PC-9 (cell line): ENCODE results near the gene STAG2. TPM values are rescaled to one million over a fixed set of nuclear protein-coding genes. Genes with fewer than 3 reads are reported as not detected.

Experiments
- BruUV-seq: library from RNA; stranded (reverse); fragments of 400-500 nt; replicated peaks from 2 replicates; lab custom pipeline; 2021; lab: Mats Ljungman, UMichigan
- CTCF ChIA-PET: fragments of 300-600 bp; sonication (Branson Sonifier 250); formaldehyde crosslinking; loops from one replicate; lab custom pipeline; 2022; ENCODE audit warnings: antibody characterized with exemption; lab: Charles Lee
- POLR2A ChIA-PET: fragments of 300-600 bp; sonication (Branson Sonifier 250); formaldehyde crosslinking; loops from one replicate; lab custom pipeline; 2022; ENCODE audit warnings: antibody characterized with exemption; ENCODE audit not compliant: unreplicated experiment; lab: Charles Lee
- DNase-seq, 2 experiments: peaks; one replicate each; pipeline versions ENCODE4 v3.0.0 to v3.0.0-alpha.2; 2015 to 2022; ENCODE audit warnings: mixed read lengths in 1 of 2
- H2AFZ ChIP-seq: fragments of 200-600 bp; sonication (generic); 2 replicates; pipeline ENCODE4 v1.8.1; 2017; ENCODE audit warnings: antibody characterized with exemption
- H3F3A ChIP-seq: fragments of 200-600 bp; sonication (generic); 2 replicates; pipeline ENCODE4 v1.8.1; 2017; ENCODE audit warnings: antibody characterized with exemption, mild to moderate bottlenecking, low read depth; ENCODE audit not compliant: insufficient read depth
- H3K27ac ChIP-seq: fragments of 200-600 bp; sonication (generic); 2 replicates; pipeline ENCODE4 v1.6.1; 2016; ENCODE audit warnings: mixed run types
- H3K27me3 ChIP-seq: fragments of 200-600 bp; sonication (generic); 2 replicates; pipeline ENCODE4 v1.6.1; 2016; ENCODE audit warnings: low read depth, mixed run types; ENCODE audit not compliant: insufficient read depth
- H3K36me3 ChIP-seq: fragments of 200-600 bp; sonication (generic); 2 replicates; pipeline ENCODE4 v1.6.1; 2016; ENCODE audit warnings: low read depth, mixed run types
- H3K4me1 ChIP-seq: fragments of 200-600 bp; sonication (generic); replicated peaks from 2 replicates; pipeline ENCODE4 v1.6.1; 2016; ENCODE audit warnings: mixed run types; ENCODE audit not compliant: insufficient read depth
- H3K4me2 ChIP-seq: fragments of 200-600 bp; sonication (generic); 2 replicates; pipeline ENCODE4 v1.6.1; 2017; ENCODE audit warnings: mixed run types
- H3K4me3 ChIP-seq: fragments of 200-600 bp; sonication (generic); 2 replicates; pipeline ENCODE4 v1.6.1; 2016; ENCODE audit warnings: mixed run types
- H3K79me2 ChIP-seq: fragments of 200-600 bp; sonication (generic); 2 replicates; pipeline ENCODE4 v1.6.1; 2017; ENCODE audit warnings: low read depth, mixed run types
- H3K9me2 ChIP-seq: fragments of 200-600 bp; sonication (generic); 2 replicates; pipeline ENCODE4 v1.8.1; 2017; ENCODE audit warnings: mild to moderate bottlenecking; ENCODE audit not compliant: insufficient read depth
- H3K9me3 ChIP-seq: fragments of 200-600 bp; sonication (generic); 2 replicates; pipeline ENCODE4 v1.8.1; 2016; ENCODE audit warnings: low read depth; ENCODE audit not compliant: insufficient read depth
- H4K20me1 ChIP-seq: fragments of 200-600 bp; sonication (generic); 2 replicates; pipeline ENCODE4 v1.8.1; 2017; ENCODE audit not compliant: insufficient read depth
- CTCF ChIP-seq: fragments of 200-600 bp; sonication (generic); conservative IDR thresholded peaks from 2 replicates; pipeline ENCODE4 v1.6.1; 2017; ENCODE audit warnings: mixed run types, antibody characterized with exemption, mild to moderate bottlenecking, moderate library complexity
- EZH2 ChIP-seq: fragments of 200-600 bp; sonication (generic); IDR thresholded peaks from 2 replicates; pipeline ENCODE4 v1.8.0; 2017; ENCODE audit warnings: antibody characterized with exemption, low read depth
- intact Hi-C: fragments of 100-400 bp; cut with micrococcal nuclease; formaldehyde crosslinking; loops from one replicate; pipeline ENCODE4 v1.10.0; 2022; ENCODE audit not compliant: unreplicated experiment
- total RNA-seq: library from RNA; stranded (reverse); gene quantifications from 2 replicates; pipeline ENCODE4 v1.2.3, GENCODE V29; 2021

The STAG2 gene
- total RNA-seq, 1 experiment from 2014 or later: 108 TPM

DNA sequence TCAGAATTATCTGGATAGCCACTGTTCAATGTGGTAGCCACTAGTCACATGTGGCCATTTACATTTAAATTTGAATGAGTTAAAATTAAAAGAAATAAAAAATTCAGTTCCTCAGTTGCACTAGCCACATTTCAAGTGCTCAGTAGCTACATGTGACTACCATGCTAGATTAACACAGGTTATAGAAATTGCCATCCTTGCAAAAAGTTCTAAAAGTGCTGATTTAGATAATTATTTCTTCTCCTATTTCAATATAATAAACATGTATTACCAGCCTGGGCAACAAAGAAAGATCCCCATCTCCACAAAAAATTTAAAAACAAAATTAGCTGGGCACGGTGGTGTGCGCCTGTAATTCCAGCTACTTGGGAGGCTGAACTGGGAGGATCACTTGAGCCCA is 11.7 kb upstream of the STAG2 start:
- DNase-seq: no peak
- CTCF ChIA-PET: no interaction called here
- Histone ChIP-seq H2AFZ (no peak overlapping the region), H3K36me3 (no peaks in the 10 kb centered on the region), H3K79me2 (no peaks in the 10 kb centered on the region), H3K27me3 (no peaks in the 10 kb centered on the region), H3F3A (no peaks in the 10 kb centered on the region), H3K9me3 (no peaks in the 10 kb centered on the region), H4K20me1 (no peaks in the 10 kb centered on the region), H3K4me1 (no peaks in the 10 kb centered on the region), H3K9me2 (no peaks in the 10 kb centered on the region), H3K4me2 (no peak overlapping the region), H3K4me3 (no peak overlapping the region), H3K27ac (no peak overlapping the region)
- intact Hi-C loops: no loop called here
- no TSS peak for BruUV-seq
- POLR2A ChIA-PET: no interaction called here
- TF ChIP-seq CTCF: no peak
- no peak for TF ChIP-seq EZH2

DNA sequence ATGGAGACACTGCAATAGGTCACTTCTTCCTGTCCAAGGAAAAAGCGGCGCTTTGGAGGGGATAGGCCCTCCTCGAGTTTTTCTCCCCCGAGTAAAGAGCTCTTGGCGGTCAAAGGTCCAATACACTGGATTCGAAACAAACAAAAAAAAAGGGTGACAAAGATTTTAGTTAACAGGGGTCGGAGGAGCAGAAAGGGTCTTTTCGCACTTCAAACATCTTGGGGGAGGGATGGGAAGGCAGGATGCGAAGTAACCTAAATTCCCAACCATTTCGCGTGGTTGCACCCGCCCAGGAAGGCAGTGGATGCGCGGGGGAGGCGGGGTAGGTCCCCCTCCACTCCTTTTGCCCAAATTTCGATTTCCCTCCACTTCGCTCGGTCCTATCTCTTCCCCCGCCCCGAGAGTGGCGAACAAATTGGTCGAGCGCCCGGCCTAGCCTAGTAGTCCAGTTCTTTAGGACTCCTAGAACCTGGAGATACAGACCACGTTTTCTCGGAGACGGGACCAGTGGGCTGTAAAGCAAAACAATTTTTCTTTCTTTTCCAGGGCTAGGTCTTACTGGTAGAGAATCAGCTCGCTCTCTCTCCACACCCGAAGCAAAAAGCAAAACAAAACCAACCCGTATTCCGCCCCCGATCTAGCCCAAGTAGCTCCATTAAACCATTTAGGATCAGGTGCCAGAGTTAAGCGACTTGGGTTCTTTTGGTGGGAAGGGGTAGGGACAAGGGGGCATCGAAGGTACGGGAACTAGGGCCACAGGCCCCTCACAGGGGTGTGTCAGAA is 2.0 kb upstream of the STAG2 start:
- POLR2A ChIA-PET: interaction anchor here (0.5 kb wide), 1 partner anchor 285 kb away, joined by 4 read pairs; no protein-coding TSS in a partner anchor
- Histone ChIP-seq H3K36me3 (no peaks in the 10 kb centered on the region), H3F3A (peaks cover 16% of the 10 kb centered on the region; the same call in 1 of the 2 replicates), H3K9me2 (no peaks in the 10 kb centered on the region), H4K20me1 (peaks cover 11% of the 10 kb centered on the region), H2AFZ (peak overlapping the region; percentile 98), H3K27ac (peak overlapping the region; percentile 77), H3K79me2 (peaks cover 36% of the 10 kb centered on the region), H3K4me1 (peaks cover 22% of the 10 kb centered on the region), H3K4me2 (peak overlapping the region; percentile 99), H3K9me3 (no peaks in the 10 kb centered on the region), H3K4me3 (peak overlapping the region; percentile 79), H3K27me3 (no peaks in the 10 kb centered on the region)
- intact Hi-C loops: loop anchor here (1.0 to 10.0 kb wide), 7 partner anchors 58 to 445 kb away; partner anchors contain the start of gene XIAP
- TF ChIP-seq CTCF (no peak), EZH2 (no peak)
- CTCF ChIA-PET: interaction anchor here (0.6 to 1.2 kb wide), 4 partner anchors 17 to 347 kb away, joined by 3 to 8 read pairs (median 4); no protein-coding TSS in a partner anchor
- BruUV-seq: TSS peak; percentile 84
- peak in 1 of 2 experiments; percentile 24 for DNase-seq

DNA sequence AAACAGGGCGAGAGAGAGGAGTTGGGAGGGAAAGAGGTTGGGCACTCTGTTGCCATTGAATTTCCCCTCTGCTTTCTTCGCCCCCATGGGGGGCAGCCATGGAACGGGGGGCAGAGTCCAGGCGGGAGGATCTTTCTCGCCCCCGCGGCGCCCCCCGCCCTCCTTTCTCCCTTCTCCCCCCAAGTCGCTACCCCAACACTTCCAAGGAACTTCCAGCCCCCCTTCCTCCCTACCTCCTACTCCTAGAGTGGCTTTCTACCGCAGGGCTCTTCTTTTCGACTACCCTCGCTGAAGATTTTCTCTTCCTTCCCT is 594 bp upstream of the STAG2 start:
- Histone ChIP-seq H3K79me2 (peaks cover 51% of the 10 kb centered on the region), H3K36me3 (no peaks in the 10 kb centered on the region), H3F3A (peaks cover 16% of the 10 kb centered on the region; the same call in 1 of the 2 replicates), H3K27me3 (no peaks in the 10 kb centered on the region), H3K4me2 (peak overlapping the region; percentile 88), H4K20me1 (peaks cover 21% of the 10 kb centered on the region), H3K9me3 (no peaks in the 10 kb centered on the region), H2AFZ (peak overlapping the region; percentile 90), H3K9me2 (no peaks in the 10 kb centered on the region), H3K4me1 (peaks cover 33% of the 10 kb centered on the region), H3K27ac (peak overlapping the region; percentile 95), H3K4me3 (peak overlapping the region; percentile 79)
- ChIA-PET CTCF (interaction anchor here (0.6 kb wide), 1 partner anchor 1144 kb away, joined by 12 read pairs; no protein-coding TSS in a partner anchor), POLR2A (no interaction called here)
- no peak for TF ChIP-seq CTCF
- no peak for TF ChIP-seq EZH2
- DNase-seq: no peak
- intact Hi-C loops: loop anchor here (1.0 to 10.0 kb wide), 7 partner anchors 56 to 444 kb away; partner anchors contain the start of gene XIAP
- BruUV-seq: TSS peak; percentile 3
